Panc1 (cell line): ENCODE measurements around the gene ADARB2. TPM values are rescaled to one million over a fixed set of nuclear protein-coding genes. Genes with fewer than 3 reads are reported as not detected.

Experiments used
- ATAC-seq: fragments of 200-7000 bp; cut with Tn5 transposase; 2 replicates; pipeline ENCODE4 v1.9.1; 2020; ENCODE audit warnings: mild to moderate bottlenecking, moderate library complexity
- BruUV-seq: library from RNA; stranded (reverse); fragments of 400-500 nt; replicated peaks from 2 replicates; lab custom pipeline; 2021; lab: Mats Ljungman, UMichigan
- CTCF ChIA-PET: fragments of 300-600 bp; sonication (Branson Sonifier 250); formaldehyde crosslinking; loops from one replicate; lab custom pipeline; 2022; ENCODE audit warnings: antibody characterized with exemption; lab: Charles Lee
- POLR2A ChIA-PET: fragments of 300-600 bp; sonication (Branson Sonifier 250); formaldehyde crosslinking; loops from one replicate; lab custom pipeline; 2022; ENCODE audit warnings: antibody characterized with exemption; lab: Charles Lee
- DNase-seq: peaks from one replicate; pipeline ENCODE4 v3.0.0-alpha.2; 2010; ENCODE audit warnings: low read depth, low spot score
- H3K27ac ChIP-seq: 2 replicates; pipeline ENCODE4 v1.5.1; 2011; ENCODE audit warnings: mild to moderate bottlenecking, low read length, inconsistent platforms
- H3K27me3 ChIP-seq: fragments of 200-500 bp; sonication (Bioruptor generic); 2 replicates; pipeline ENCODE4 v1.6.0; 2014; ENCODE audit warnings: low read length, inconsistent platforms; ENCODE audit not compliant: control insufficient read depth, insufficient read depth
- H3K36me3 ChIP-seq: fragments of 200-500 bp; sonication (Bioruptor generic); 2 replicates; pipeline ENCODE4 v1.5.1; 2014; ENCODE audit warnings: inconsistent platforms, mild to moderate bottlenecking, low read length, moderate library complexity; ENCODE audit not compliant: control insufficient read depth, insufficient read depth
- H3K4me1 ChIP-seq: 2 replicates; pipeline ENCODE4 v1.5.1; 2011; ENCODE audit warnings: inconsistent platforms, mild to moderate bottlenecking, low read length, moderate library complexity; ENCODE audit not compliant: control insufficient read depth, insufficient read depth
- H3K4me3 ChIP-seq, 2 experiments: 2 replicates each; pipeline ENCODE4 v1.5.1; 2011 to 2012; ENCODE audit warnings: low read depth in 2 of 2, low read length in 2 of 2, mild to moderate bottlenecking in 2 of 2, inconsistent platforms in 1 of 2, moderate library complexity in 1 of 2
- H3K9me3 ChIP-seq: fragments of 200-500 bp; sonication (Bioruptor generic); 2 replicates; pipeline ENCODE4 v1.5.1; 2014; ENCODE audit warnings: low read depth, mild to moderate bottlenecking, inconsistent platforms, low read length, moderate library complexity; ENCODE audit not compliant: control insufficient read depth, insufficient read depth
- CTCF ChIP-seq: fragments of 450-650 bp; IDR thresholded peaks from 2 replicates; pipeline ENCODE4 v1.5.1; 2017; ENCODE audit warnings: mild to moderate bottlenecking
- POLR2AphosphoS5 ChIP-seq: IDR thresholded peaks from 2 replicates; pipeline ENCODE4 v1.6.1; 2012; ENCODE audit warnings: mild to moderate bottlenecking, low read depth, low read length, moderate library complexity
- REST ChIP-seq, 2 experiments: IDR thresholded peaks; 2 replicates each; pipeline ENCODE4 v1.6.1; 2011 to 2012; ENCODE audit warnings: low read depth in 2 of 2, control low read depth in 1 of 2, low read length in 1 of 2, mild to moderate bottlenecking in 1 of 2, moderate library complexity in 1 of 2; ENCODE audit not compliant: insufficient read depth in 1 of 2
- SIN3A ChIP-seq: IDR thresholded peaks from 2 replicates; pipeline ENCODE4 v1.6.1; 2012; ENCODE audit warnings: low read depth, mild to moderate bottlenecking, low read length, moderate library complexity, borderline replicate concordance; ENCODE audit not compliant: insufficient read depth
- TCF7L2 ChIP-seq: IDR thresholded peaks from 2 replicates; pipeline ENCODE4 v1.6.1; 2011; ENCODE audit warnings: mild to moderate bottlenecking, low read depth, low read length, inconsistent platforms
- in situ Hi-C: cut with HindIII; loops from 2 replicates; pipeline ENCODE4 v1.10.0; 2016; ENCODE audit warnings: low sequenced_read_pairs, low pct_unique_long_range_greater_than_20kb
- intact Hi-C: fragments of 100-400 bp; cut with micrococcal nuclease; formaldehyde crosslinking; loops from one replicate; pipeline ENCODE4 v1.10.0; 2022; ENCODE audit not compliant: unreplicated experiment
- total RNA-seq: library from RNA; stranded (reverse); gene quantifications from one replicate; pipeline ENCODE4 v1.2.1, GENCODE V29; 2021; ENCODE audit not compliant: unreplicated experiment

The ADARB2 gene
- total RNA-seq, 1 experiment from 2014 or later: 0.31 TPM

GRCh38 chr10:1257274-1257673, 480.1 kb downstream of the ADARB2 start:
- intact Hi-C loops: no loop called here
- Histone ChIP-seq H3K9me3 (no peaks in the 10 kb centered on the region), H3K36me3 (no peaks in the 10 kb centered on the region), H3K27ac (no peak overlapping the region), H3K27me3 (peaks cover 9% of the 10 kb centered on the region; the same call in 1 of the 2 replicates), H3K4me3 (no peak overlapping the region), H3K4me1 (no peaks in the 10 kb centered on the region)
- ChIA-PET CTCF (no interaction called here), POLR2A (no interaction called here)
- ATAC-seq: no peak
- TF ChIP-seq TCF7L2: no peak
- TF ChIP-seq POLR2AphosphoS5: no peak
- no peak for TF ChIP-seq SIN3A
- TF ChIP-seq REST (IDR thresholded peaks at IDR 0.05; ENCODE audit: insufficient read depth in 1 of 2, low read depth in 2 of 2, low read length in 1 of 2): no peak
- no peak for TF ChIP-seq CTCF
- in situ Hi-C loops: no loop called here
- no TSS peak for BruUV-seq
- no peak for DNase-seq

GRCh38 chr10:1256432-1256725, 480.9 kb downstream of the ADARB2 start:
- DNase-seq (no peak), ATAC-seq (no peak)
- no TSS peak for BruUV-seq
- H3K4me3 ChIP-seq: no peak overlapping the region
- TF ChIP-seq REST (IDR thresholded peaks at IDR 0.05; ENCODE audit: insufficient read depth in 1 of 2, low read depth in 2 of 2, low read length in 1 of 2) (no peak), SIN3A (no peak), CTCF (no peak), POLR2AphosphoS5 (no peak), TCF7L2 (no peak)
- in situ Hi-C loops: no loop called here
- CTCF ChIA-PET: no interaction called here
- peaks cover 10% of the 10 kb centered on the region; the same call in 1 of the 2 replicates for H3K27me3 ChIP-seq
- POLR2A ChIA-PET: no interaction called here
- H3K36me3 ChIP-seq: no peaks in the 10 kb centered on the region
- intact Hi-C loops: no loop called here
- no peaks in the 10 kb centered on the region for H3K9me3 ChIP-seq
- no peak overlapping the region for H3K27ac ChIP-seq
- no peaks in the 10 kb centered on the region for H3K4me1 ChIP-seq
